WERI-Rb-1 (cell line): ENCODE measurements around the gene TBL1X.

Experiments used
- DNase-seq: peaks from one replicate; pipeline ENCODE4 v3.0.0-alpha.2; 2020
- H3K27ac ChIP-seq: fragments of 250-450 bp; sonication (Bioruptor Pico); 2 replicates; pipeline ENCODE4 v1.5.1; 2020; ENCODE audit warnings: mild to moderate bottlenecking, moderate library complexity
- H3K27me3 ChIP-seq: fragments of 250-450 bp; sonication (Bioruptor Pico); 2 replicates; pipeline ENCODE4 v1.5.1; 2021; ENCODE audit warnings: mild to moderate bottlenecking, low read depth, moderate library complexity; ENCODE audit not compliant: insufficient read depth, severe bottlenecking
- H3K36me3 ChIP-seq: fragments of 250-450 bp; sonication (Bioruptor Pico); 2 replicates; pipeline ENCODE4 v1.5.1; 2020; ENCODE audit warnings: mild to moderate bottlenecking, moderate library complexity
- H3K4me3 ChIP-seq: 2 replicates; pipeline ENCODE4 v1.5.1; 2011; ENCODE audit warnings: low read depth, mild to moderate bottlenecking, control low read depth, low read length
- H3K9me3 ChIP-seq: fragments of 250-450 bp; sonication (Bioruptor Pico); 2 replicates; pipeline ENCODE4 v1.5.1; 2021; ENCODE audit warnings: mild to moderate bottlenecking, moderate library complexity; ENCODE audit not compliant: severe bottlenecking
- CTCF ChIP-seq: IDR thresholded peaks from 2 replicates; pipeline ENCODE4 v1.5.1; 2011; ENCODE audit warnings: low read depth, mild to moderate bottlenecking, control low read depth, inconsistent platforms, low read length

The TBL1X gene

GRCh38 chrX:9438933-9439494 is 25.8 kb upstream of the TBL1X start:
- Histone ChIP-seq H3K27ac (no peak overlapping the region), H3K27me3 (peaks cover under 1% of the 10 kb centered on the region), H3K9me3 (no peaks in the 10 kb centered on the region), H3K36me3 (no peaks in the 10 kb centered on the region), H3K4me3 (no peak overlapping the region)
- no peak for DNase-seq
- TF ChIP-seq CTCF, result no peak

- no peak for DNase-seq
- TF ChIP-seq CTCF, result no peak
- peaks cover 4% of the 10 kb centered on the region for H3K27me3 ChIP-seq
- H3K4me3 ChIP-seq, result no peak overlapping the region
- no peaks in the 10 kb centered on the region for H3K36me3 ChIP-seq
- no peak overlapping the region for H3K27ac ChIP-seq
- H3K9me3 ChIP-seq, result no peaks in the 10 kb centered on the region
Measured at GRCh38 chrX:9440116-9440844, 24.6 kb upstream of the TBL1X start.

- peaks cover 9% of the 10 kb centered on the region for H3K27me3 ChIP-seq
- no peaks in the 10 kb centered on the region for H3K36me3 ChIP-seq
- H3K4me3 ChIP-seq, result no peak overlapping the region
- no peak for DNase-seq
- no peak for TF ChIP-seq CTCF
- H3K27ac ChIP-seq, result no peak overlapping the region
- H3K9me3 ChIP-seq, result no peaks in the 10 kb centered on the region
Measured at GRCh38 chrX:9442056-9442455, 22.8 kb upstream of the TBL1X start.

DNA sequence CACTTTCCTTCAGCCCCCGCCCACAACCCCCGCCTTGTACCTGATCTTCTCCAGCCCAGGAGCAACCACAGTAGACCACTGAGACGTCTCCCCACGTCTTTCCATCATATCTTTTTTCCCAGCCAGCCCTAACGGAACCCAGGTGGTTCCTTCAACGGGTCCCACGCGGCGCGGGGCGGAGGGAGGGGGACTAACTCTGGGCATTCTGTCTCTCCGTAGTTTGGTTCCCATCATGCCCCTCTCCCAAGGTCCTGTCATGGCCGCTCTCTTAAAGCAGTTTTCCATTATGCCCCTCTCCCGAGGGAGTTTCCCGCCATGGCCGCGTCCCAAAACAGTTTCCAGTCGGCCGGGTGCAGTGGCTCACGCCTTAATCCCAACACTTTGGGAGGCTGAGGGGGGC is 21.5 kb upstream of the TBL1X start:
- peaks cover 9% of the 10 kb centered on the region for H3K27me3 ChIP-seq
- no peak overlapping the region for H3K4me3 ChIP-seq
- no peaks in the 10 kb centered on the region for H3K9me3 ChIP-seq
- no peak for DNase-seq
- H3K36me3 ChIP-seq, result no peaks in the 10 kb centered on the region
- no peak for TF ChIP-seq CTCF
- no peak overlapping the region for H3K27ac ChIP-seq

- peaks cover 9% of the 10 kb centered on the region for H3K27me3 ChIP-seq
- no peak overlapping the region for H3K4me3 ChIP-seq
- H3K36me3 ChIP-seq, result no peaks in the 10 kb centered on the region
- no peaks in the 10 kb centered on the region for H3K9me3 ChIP-seq
- DNase-seq, result peak; percentile 13
- TF ChIP-seq CTCF, result no peak
- H3K27ac ChIP-seq, result no peak overlapping the region
Measured at GRCh38 chrX:9447906-9448305, 17.0 kb upstream of the TBL1X start.
